Measurements from ENCODE around the gene TBC1D22B.

Gene TBC1D22B

GRCh38 chr6:37218061-37218460 is 39.5 kb upstream of the TBC1D22B start:
- Histone ChIP-seq H3K9ac (ENCODE audit: low read depth, low read length, poor library complexity, severe bottlenecking) (no peak overlapping the region), H2AFZ (ENCODE audit: low read length) (no peak overlapping the region), H3K79me2 (ENCODE audit: insufficient read depth, low read length) (no peaks in the 10 kb centered on the region), H3K9me3 (ENCODE audit: insufficient read depth, low read depth, low read length) (no peaks in the 10 kb centered on the region), H3K4me1 (ENCODE audit: insufficient read depth, low read length, poor library complexity, severe bottlenecking) (peaks cover 4% of the 10 kb centered on the region), H3K9me2 (replicated peaks; ENCODE audit: low read depth, low read length) (no peaks in the 10 kb centered on the region), H3K27me3 (ENCODE audit: insufficient read depth, low read length, poor library complexity, severe bottlenecking) (no peaks in the 10 kb centered on the region), H3K4me3 (ENCODE audit: low read length, poor library complexity, severe bottlenecking) (no peak overlapping the region), H3K36me3 (ENCODE audit: insufficient read depth, low read length) (peaks cover 4% of the 10 kb centered on the region; the same call in 1 of the 2 replicates), H3F3A (ENCODE audit: low read depth) (no peaks in the 10 kb centered on the region), H4K20me1 (ENCODE audit: insufficient read depth, low read length, poor library complexity, severe bottlenecking) (no peaks in the 10 kb centered on the region), H3K4me2 (ENCODE audit: low read depth, low read length, poor library complexity, severe bottlenecking) (no peak overlapping the region)
- TF ChIP-seq EZH2phosphoT487 (IDR thresholded peaks at IDR 0.05; ENCODE audit: borderline replicate concordance) (no peak), CTCF (conservative IDR thresholded peaks at IDR 0.05; ENCODE audit: low read length) (no peak)

- no peak overlapping the region for H3K9ac ChIP-seq (ENCODE audit: low read depth, low read length, poor library complexity, severe bottlenecking)
- H3K4me2 ChIP-seq (ENCODE audit: low read depth, low read length, poor library complexity, severe bottlenecking) = no peak overlapping the region
- H2AFZ ChIP-seq (ENCODE audit: low read length) = no peak overlapping the region
- H3K9me3 ChIP-seq (ENCODE audit: insufficient read depth, low read depth, low read length) = no peaks in the 10 kb centered on the region
- H3K9me2 ChIP-seq (replicated peaks; ENCODE audit: low read depth, low read length) = no peaks in the 10 kb centered on the region
- no peaks in the 10 kb centered on the region for H3F3A ChIP-seq (ENCODE audit: low read depth)
- H4K20me1 ChIP-seq (ENCODE audit: insufficient read depth, low read length, poor library complexity, severe bottlenecking) = no peaks in the 10 kb centered on the region
- H3K4me1 ChIP-seq (ENCODE audit: insufficient read depth, low read length, poor library complexity, severe bottlenecking) = peaks cover 6% of the 10 kb centered on the region
- H3K36me3 ChIP-seq (ENCODE audit: insufficient read depth, low read length) = peaks cover 4% of the 10 kb centered on the region; the same call in 1 of the 2 replicates
- no peaks in the 10 kb centered on the region for H3K27me3 ChIP-seq (ENCODE audit: insufficient read depth, low read length, poor library complexity, severe bottlenecking)
- H3K79me2 ChIP-seq (ENCODE audit: insufficient read depth, low read length) = no peaks in the 10 kb centered on the region
- TF ChIP-seq EZH2phosphoT487 (IDR thresholded peaks at IDR 0.05; ENCODE audit: borderline replicate concordance) (no peak), CTCF (conservative IDR thresholded peaks at IDR 0.05; ENCODE audit: low read length) (no peak)
- no peak overlapping the region for H3K4me3 ChIP-seq (ENCODE audit: low read length, poor library complexity, severe bottlenecking)
Measured at GRCh38 chr6:37218511-37218910, 39.1 kb upstream of the TBC1D22B start.

- no peak for TF ChIP-seq EZH2phosphoT487 (IDR thresholded peaks at IDR 0.05; ENCODE audit: borderline replicate concordance)
- TF ChIP-seq CTCF (conservative IDR thresholded peaks at IDR 0.05; ENCODE audit: low read length) = no peak
- Histone ChIP-seq H4K20me1 (ENCODE audit: insufficient read depth, low read length, poor library complexity, severe bottlenecking) (no peaks in the 10 kb centered on the region), H3F3A (ENCODE audit: low read depth) (no peaks in the 10 kb centered on the region), H3K27me3 (ENCODE audit: insufficient read depth, low read length, poor library complexity, severe bottlenecking) (no peaks in the 10 kb centered on the region), H3K9ac (ENCODE audit: low read depth, low read length, poor library complexity, severe bottlenecking) (no peak overlapping the region), H3K36me3 (ENCODE audit: insufficient read depth, low read length) (peaks cover 4% of the 10 kb centered on the region; the same call in 1 of the 2 replicates), H3K4me2 (ENCODE audit: low read depth, low read length, poor library complexity, severe bottlenecking) (peak overlapping the region; percentile 57), H3K9me2 (replicated peaks; ENCODE audit: low read depth, low read length) (no peaks in the 10 kb centered on the region), H3K4me3 (ENCODE audit: low read length, poor library complexity, severe bottlenecking) (no peak overlapping the region), H3K9me3 (ENCODE audit: insufficient read depth, low read depth, low read length) (no peaks in the 10 kb centered on the region), H3K79me2 (ENCODE audit: insufficient read depth, low read length) (no peaks in the 10 kb centered on the region), H3K4me1 (ENCODE audit: insufficient read depth, low read length, poor library complexity, severe bottlenecking) (peaks cover 6% of the 10 kb centered on the region), H2AFZ (ENCODE audit: low read length) (no peak overlapping the region; the same call in 1 of the 2 replicates)
Measured at GRCh38 chr6:37221585-37222124, 35.9 kb upstream of the TBC1D22B start.

All from Loucy (cell line).